Measurements from ENCODE around the gene HYCC2.

DNA sequence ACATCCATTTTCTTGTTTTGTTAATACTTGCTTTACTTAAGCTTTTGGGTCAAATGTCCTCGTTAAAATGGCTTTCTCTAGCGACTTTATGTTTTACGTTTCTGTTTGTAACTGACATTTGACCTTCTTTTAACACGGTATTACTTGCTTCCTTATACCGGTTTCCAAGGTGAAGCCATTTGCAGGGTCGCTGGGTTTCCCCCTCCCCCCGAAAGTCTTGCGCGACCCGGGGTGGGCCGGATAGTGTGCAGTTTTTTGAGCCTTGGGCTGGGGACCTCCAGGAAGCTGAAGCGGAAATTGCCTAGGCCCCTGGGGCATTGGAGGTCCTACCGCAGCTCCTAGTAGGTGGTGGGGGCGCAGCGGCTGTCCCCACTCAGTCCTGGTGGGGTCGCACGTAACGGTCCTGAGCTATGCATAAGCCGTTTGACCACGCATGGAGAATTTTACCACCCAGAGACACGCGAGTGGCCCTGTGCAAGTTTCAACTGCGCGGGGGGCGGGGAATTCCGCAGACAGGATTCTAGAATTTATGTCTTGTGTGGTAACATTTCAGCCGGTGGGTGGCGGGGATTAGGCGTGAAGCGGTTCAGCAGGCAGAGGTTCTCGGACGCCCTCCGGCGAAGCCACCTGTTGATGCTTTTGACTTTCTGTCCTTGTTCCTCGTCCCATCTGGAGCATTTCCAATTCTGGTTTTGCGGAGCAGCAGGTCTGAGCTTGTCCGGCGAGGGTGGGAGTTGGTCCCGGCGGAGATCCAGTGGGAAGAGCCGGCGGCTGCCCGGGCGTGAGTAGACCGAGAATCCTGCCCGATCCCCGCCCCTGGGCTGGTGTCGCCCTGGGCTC lies 46.9 kb upstream of the HYCC2 start:
- TF ChIP-seq, protein P1, sequence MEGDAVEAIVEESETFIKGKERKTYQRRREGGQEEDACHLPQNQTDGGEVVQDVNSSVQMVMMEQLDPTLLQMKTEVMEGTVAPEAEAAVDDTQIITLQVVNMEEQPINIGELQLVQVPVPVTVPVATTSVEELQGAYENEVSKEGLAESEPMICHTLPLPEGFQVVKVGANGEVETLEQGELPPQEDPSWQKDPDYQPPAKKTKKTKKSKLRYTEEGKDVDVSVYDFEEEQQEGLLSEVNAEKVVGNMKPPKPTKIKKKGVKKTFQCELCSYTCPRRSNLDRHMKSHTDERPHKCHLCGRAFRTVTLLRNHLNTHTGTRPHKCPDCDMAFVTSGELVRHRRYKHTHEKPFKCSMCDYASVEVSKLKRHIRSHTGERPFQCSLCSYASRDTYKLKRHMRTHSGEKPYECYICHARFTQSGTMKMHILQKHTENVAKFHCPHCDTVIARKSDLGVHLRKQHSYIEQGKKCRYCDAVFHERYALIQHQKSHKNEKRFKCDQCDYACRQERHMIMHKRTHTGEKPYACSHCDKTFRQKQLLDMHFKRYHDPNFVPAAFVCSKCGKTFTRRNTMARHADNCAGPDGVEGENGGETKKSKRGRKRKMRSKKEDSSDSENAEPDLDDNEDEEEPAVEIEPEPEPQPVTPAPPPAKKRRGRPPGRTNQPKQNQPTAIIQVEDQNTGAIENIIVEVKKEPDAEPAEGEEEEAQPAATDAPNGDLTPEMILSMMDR (conservative IDR thresholded peaks at IDR 0.05; ENCODE audit: low read length) = peak; percentile 66
- TF ChIP-seq EZH2phosphoT487 (IDR thresholded peaks at IDR 0.05; ENCODE audit: borderline replicate concordance) = no peak

Measured in Loucy (cell line).